GM12878 (cell line): Measurements from ENCODE around the gene DMRT1. TPM values are rescaled to one million over a fixed set of nuclear protein-coding genes. Genes with fewer than 3 reads are reported as not detected.

ENCODE experiments used
- BACH1 ChIP-seq: fragments of 450-650 bp; IDR thresholded peaks from 2 replicates; pipeline ENCODE4 v1.6.1; 2017; ENCODE audit warnings: mild to moderate bottlenecking, borderline replicate concordance
- CBX3 ChIP-seq: fragments of 200-600 bp; sonication (generic); IDR thresholded peaks from 2 replicates; pipeline ENCODE4 v1.6.1; 2016; ENCODE audit warnings: low read depth, borderline replicate concordance
- E2F4 ChIP-seq: IDR thresholded peaks from 2 replicates; pipeline ENCODE4 v1.6.1; 2012; ENCODE audit warnings: low read depth, low read length, improper control_type of control experiment
- IKZF1 ChIP-seq: fragments of 450-650 bp; conservative IDR thresholded peaks from 2 replicates; pipeline ENCODE4 v1.6.1; 2017; ENCODE audit warnings: antibody characterized with exemption, mild to moderate bottlenecking
- NR2C1 ChIP-seq: fragments of 450-650 bp; IDR thresholded peaks from 2 replicates; pipeline ENCODE4 v1.6.1; 2017; ENCODE audit warnings: antibody characterized with exemption, mild to moderate bottlenecking, moderate library complexity
- PBX3 ChIP-seq: IDR thresholded peaks from 2 replicates; pipeline ENCODE4 v1.6.1; 2011; ENCODE audit warnings: mild to moderate bottlenecking, low read depth, low read length, moderate library complexity; ENCODE audit not compliant: insufficient replicate concordance
- RELB ChIP-seq: fragments of 450-650 bp; IDR thresholded peaks from 2 replicates; pipeline ENCODE4 v1.6.1; 2017; ENCODE audit warnings: low read depth, mild to moderate bottlenecking, moderate library complexity
- SP1 ChIP-seq: IDR thresholded peaks from one replicate; pipeline ENCODE4 v1.6.1; 2011; ENCODE audit warnings: low read depth, low read length
- SRF ChIP-seq, 2 experiments: IDR thresholded peaks; 2 replicates each; pipeline ENCODE4 v1.6.1; 2011; ENCODE audit warnings: low read depth in 2 of 2, low read length in 2 of 2, mild to moderate bottlenecking in 1 of 2, moderate library complexity in 1 of 2
- YBX1 ChIP-seq: fragments of 450-650 bp; IDR thresholded peaks from 2 replicates; pipeline ENCODE4 v1.6.1; 2016; ENCODE audit warnings: antibody characterized with exemption
- YY1 ChIP-seq: IDR thresholded peaks from 2 replicates; pipeline ENCODE4 v1.6.1; 2011; ENCODE audit warnings: low read depth, mild to moderate bottlenecking, low read length
- polyA plus RNA-seq, 11 experiments: library from polyadenylated mRNA; depleted of rRNA in 4 of 11; unstranded in 6 of 11; stranded (reverse) in 5 of 11; fragments of >200 nt; fragmentation: Nextera tagmentation in 4 of 11; fragmentation: Illumina TruSeq in 1 of 11; extraction: Ambion mirVana in 4 of 11; extraction: Trizol in 1 of 11; gene quantifications; 1 replicate in 1 of 11; 2 replicates in 10 of 11; pipeline versions ENCODE4 v1.2.1 to v1.2.3, GENCODE V29; 2011 to 2016; ENCODE audit warnings: inconsistent platforms in 2 of 11, missing spikeins in 2 of 11, low read depth in 1 of 11
- total RNA-seq, 4 experiments: library from RNA; depleted of rRNA in 3 of 4; stranded (reverse); fragments of >200 nt in 3 of 4; fragmentation: Illumina TruSeq in 1 of 4; extraction: Trizol in 1 of 4; gene quantifications; 2 replicates each; pipeline versions ENCODE4 v1.2.1 to v1.2.3, GENCODE V29; 2013 to 2021

The DMRT1 gene
- total and polyA plus RNA-seq, 10 of the 15 experiments (the other 5 are each of a cell fraction or from before 2014, with no cell fraction given), result 0.06 to 1.9 (median 0.24) TPM

GRCh38 chr9:859251-859650 is 17.8 kb downstream of the DMRT1 start (continued):
- TF ChIP-seq RELB, result peak; percentile 77
- no peak for TF ChIP-seq YY1
- TF ChIP-seq PBX3, result no peak
- TF ChIP-seq IKZF1, result peak; percentile 67
- TF ChIP-seq SP1, result no peak
- no peak for TF ChIP-seq NR2C1
- TF ChIP-seq CBX3, result no peak
- peak; percentile 28; the same call in 1 of the 2 replicates for TF ChIP-seq BACH1
- no peak for TF ChIP-seq YBX1
- no peak for TF ChIP-seq SRF (IDR thresholded peaks at IDR 0.05; ENCODE audit: low read depth in 2 of 2, low read length in 2 of 2)
- TF ChIP-seq E2F4, result no peak
